Suprapubic skin (tissue), 4 donors: ENCODE data around the gene PCNX2. TPM values are rescaled to one million over a fixed set of nuclear protein-coding genes. Genes with fewer than 3 reads are reported as not detected.
"Not testable (repeated sequence)": the region's sequence is repeated elsewhere in the genome, so short reads cannot be mapped to it uniquely, and the experiment has no call there.

Experiments used
- DNase-seq, 2 donors: peaks; one replicate each; pipeline ENCODE4 v3.0.0-alpha.2; 2019; ENCODE audit warnings: low spot score in 2 of 2
- H3K27ac ChIP-seq: fragments of 200-600 bp; sonication (generic); one replicate; pipeline ENCODE4 v1.5.1; 2019
- H3K27me3 ChIP-seq: fragments of 200-600 bp; sonication (generic); one replicate; pipeline ENCODE4 v1.5.1; 2019
- H3K36me3 ChIP-seq: fragments of 200-600 bp; sonication (generic); one replicate; pipeline ENCODE4 v1.5.1; 2019
- H3K4me1 ChIP-seq: fragments of 200-600 bp; sonication (generic); one replicate; pipeline ENCODE4 v1.5.1; 2019
- H3K4me3 ChIP-seq: fragments of 200-600 bp; sonication (generic); one replicate; pipeline ENCODE4 v1.5.1; 2019; ENCODE audit warnings: mild to moderate bottlenecking
- H3K9me3 ChIP-seq: fragments of 200-600 bp; sonication (generic); one replicate; pipeline ENCODE4 v1.5.1; 2019
- EP300 ChIP-seq: sonication (generic); formaldehyde crosslinking; IDR thresholded peaks from one replicate; pipeline ENCODE4 v1.6.1; 2017; ENCODE audit warnings: antibody characterized with exemption
- POLR2A ChIP-seq, 2 donors: fragments of 450-650 bp; IDR thresholded peaks; one replicate each; pipeline ENCODE4 v1.6.1; 2017; ENCODE audit warnings: antibody characterized with exemption in 2 of 2, mild to moderate bottlenecking in 2 of 2, moderate library complexity in 2 of 2
- POLR2AphosphoS5 ChIP-seq, 3 donors: sonication (generic); formaldehyde crosslinking; IDR thresholded peaks; one replicate each; pipeline ENCODE4 v1.6.1; 2017; ENCODE audit warnings: antibody characterized with exemption in 3 of 3
- WGBS: methylation state at CpG from one replicate; pipeline ENCODE4 v1.1.5; 2018; 5-methylcytosine and 5-hydroxymethylcytosine counted together
- total RNA-seq, 4 donors: library from RNA; depleted of rRNA; stranded (reverse); fragments of >200 nt; gene quantifications; one replicate each; pipeline ENCODE4 v1.1.0, GENCODE V29; 2016
- TF ChIP-seq, protein P1 (sequence below), 2 donors: fragments of 200-600 bp in 1 of 2; fragments of 450-650 bp in 1 of 2; sonication (generic) in 1 of 2; IDR thresholded peaks; one replicate each; pipeline ENCODE4 v1.5.1; 2016 to 2019; ENCODE audit warnings: antibody characterized with exemption in 2 of 2, mild to moderate bottlenecking in 1 of 2, moderate library complexity in 1 of 2

PCNX2 gene
- total RNA-seq, 4 donors from 2014 or later, result 8.9 to 21.4 (median 14.3) TPM

GRCh38 chr1:233112186-233113008, 183.1 kb downstream of the PCNX2 start:
- Histone ChIP-seq H3K27me3 (no peaks in the 10 kb centered on the region), H3K4me3 (no peak overlapping the region), H3K27ac (no peak overlapping the region), H3K4me1 (peaks cover 29% of the 10 kb centered on the region), H3K9me3 (no peaks in the 10 kb centered on the region), H3K36me3 (no peaks in the 10 kb centered on the region)
- 66% methylated on average over 6 of the region's 6 CpGs for WGBS
- DNase-seq, result no peak
- TF ChIP-seq, protein P1, sequence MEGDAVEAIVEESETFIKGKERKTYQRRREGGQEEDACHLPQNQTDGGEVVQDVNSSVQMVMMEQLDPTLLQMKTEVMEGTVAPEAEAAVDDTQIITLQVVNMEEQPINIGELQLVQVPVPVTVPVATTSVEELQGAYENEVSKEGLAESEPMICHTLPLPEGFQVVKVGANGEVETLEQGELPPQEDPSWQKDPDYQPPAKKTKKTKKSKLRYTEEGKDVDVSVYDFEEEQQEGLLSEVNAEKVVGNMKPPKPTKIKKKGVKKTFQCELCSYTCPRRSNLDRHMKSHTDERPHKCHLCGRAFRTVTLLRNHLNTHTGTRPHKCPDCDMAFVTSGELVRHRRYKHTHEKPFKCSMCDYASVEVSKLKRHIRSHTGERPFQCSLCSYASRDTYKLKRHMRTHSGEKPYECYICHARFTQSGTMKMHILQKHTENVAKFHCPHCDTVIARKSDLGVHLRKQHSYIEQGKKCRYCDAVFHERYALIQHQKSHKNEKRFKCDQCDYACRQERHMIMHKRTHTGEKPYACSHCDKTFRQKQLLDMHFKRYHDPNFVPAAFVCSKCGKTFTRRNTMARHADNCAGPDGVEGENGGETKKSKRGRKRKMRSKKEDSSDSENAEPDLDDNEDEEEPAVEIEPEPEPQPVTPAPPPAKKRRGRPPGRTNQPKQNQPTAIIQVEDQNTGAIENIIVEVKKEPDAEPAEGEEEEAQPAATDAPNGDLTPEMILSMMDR (IDR thresholded peaks at IDR 0.05), result no peak
- no peak for TF ChIP-seq EP300
- no peak for TF ChIP-seq POLR2A (IDR thresholded peaks at IDR 0.05)
- TF ChIP-seq POLR2AphosphoS5 (IDR thresholded peaks at IDR 0.05), result no peak

GRCh38 chr1:233111731-233112130, 183.8 kb downstream of the PCNX2 start:
- Histone ChIP-seq H3K27ac (no peak overlapping the region), H3K36me3 (no peaks in the 10 kb centered on the region), H3K9me3 (no peaks in the 10 kb centered on the region), H3K27me3 (no peaks in the 10 kb centered on the region), H3K4me3 (no peak overlapping the region), H3K4me1 (peaks cover 33% of the 10 kb centered on the region)
- DNase-seq, result no peak
- 98% methylated on average over 2 of the region's 2 CpGs for WGBS
- TF ChIP-seq POLR2A (IDR thresholded peaks at IDR 0.05) (no peak), EP300 (no peak), POLR2AphosphoS5 (IDR thresholded peaks at IDR 0.05) (no peak)
- TF ChIP-seq, protein P1 (IDR thresholded peaks at IDR 0.05), result no peak

DNA sequence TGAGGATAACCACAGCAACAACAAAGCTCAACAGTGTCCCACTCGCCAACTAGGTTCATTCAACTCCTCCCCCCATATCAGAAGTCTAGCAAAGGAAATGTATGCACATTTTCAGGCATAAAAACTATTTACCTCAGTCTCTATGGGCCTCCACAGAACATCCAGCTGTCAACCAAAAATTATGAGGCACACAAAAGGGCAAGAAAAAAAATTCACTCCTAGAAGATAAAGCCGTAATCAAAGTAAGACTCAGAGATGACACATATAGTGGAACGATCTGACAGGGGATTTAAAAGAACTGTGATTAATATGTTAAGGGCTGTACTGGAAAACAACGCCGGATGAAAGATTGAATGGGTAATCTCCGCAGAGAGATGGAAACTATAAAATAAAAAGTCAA, 186.4 kb downstream of the PCNX2 start:
- H3K27me3 ChIP-seq, result no peaks in the 10 kb centered on the region
- H3K4me1 ChIP-seq, result peaks cover 26% of the 10 kb centered on the region
- DNase-seq, result no peak
- 90% methylated on average over 6 of the region's 6 CpGs for WGBS
- H3K27ac ChIP-seq, result no peak overlapping the region
- H3K9me3 ChIP-seq, result no peaks in the 10 kb centered on the region
- no peaks in the 10 kb centered on the region for H3K36me3 ChIP-seq
- no peak overlapping the region for H3K4me3 ChIP-seq
- TF ChIP-seq POLR2A (IDR thresholded peaks at IDR 0.05), result no peak
- no peak for TF ChIP-seq EP300
- TF ChIP-seq, protein P1 (IDR thresholded peaks at IDR 0.05), result no peak
- no peak for TF ChIP-seq POLR2AphosphoS5 (IDR thresholded peaks at IDR 0.05)

GRCh38 chr1:233107716-233108130, 187.8 kb downstream of the PCNX2 start:
- not testable (repeated sequence) for H3K9me3 ChIP-seq, DNase-seq, H3K27me3 ChIP-seq, H3K36me3 ChIP-seq, H3K27ac ChIP-seq, H3K4me3 ChIP-seq
- peaks cover 12% of the 10 kb centered on the region for H3K4me1 ChIP-seq
- WGBS, result 77% methylated on average over 6 of the region's 6 CpGs

GRCh38 chr1:233107130-233107660, 188.3 kb downstream of the PCNX2 start:
- no peak for DNase-seq
- TF ChIP-seq POLR2A (IDR thresholded peaks at IDR 0.05), result no peak
- TF ChIP-seq, protein P1 (IDR thresholded peaks at IDR 0.05), result no peak
- no peak for TF ChIP-seq POLR2AphosphoS5 (IDR thresholded peaks at IDR 0.05)
- no peak for TF ChIP-seq EP300
- 84% methylated on average over 1 of the region's 1 CpG for WGBS
- peaks cover 7% of the 10 kb centered on the region for H3K4me1 ChIP-seq
- H3K27me3 ChIP-seq, result no peaks in the 10 kb centered on the region
- H3K9me3 ChIP-seq, result no peaks in the 10 kb centered on the region
- H3K36me3 ChIP-seq, result no peaks in the 10 kb centered on the region
- no peak overlapping the region for H3K4me3 ChIP-seq
- H3K27ac ChIP-seq, result no peak overlapping the region
